A673 (cell line): ENCODE measurements around the gene FSD1. TPM values are rescaled to one million over a fixed set of nuclear protein-coding genes. Genes with fewer than 3 reads are reported as not detected.
A peak's percentile ranks its signal among the peaks of the same experiment; 100 is the strongest.
"Not testable (repeated sequence)": the region's sequence is repeated elsewhere in the genome, so short reads cannot be mapped to it uniquely, and the experiment has no call there.

Experiments used
- BruUV-seq: library from RNA; stranded (reverse); fragments of 400-500 nt; replicated peaks from 2 replicates; lab custom pipeline; 2021; lab: Mats Ljungman, UMichigan
- CTCF ChIA-PET: fragments of 300-600 bp; sonication (Branson Sonifier 250); formaldehyde crosslinking; loops from one replicate; lab custom pipeline; 2022; ENCODE audit warnings: antibody characterized with exemption; lab: Charles Lee
- POLR2A ChIA-PET: fragments of 300-600 bp; sonication (Branson Sonifier 250); formaldehyde crosslinking; loops from one replicate; lab custom pipeline; 2022; ENCODE audit warnings: antibody characterized with exemption; ENCODE audit not compliant: low non-redundant PET; lab: Charles Lee
- DNase-seq: peaks from one replicate; pipeline ENCODE4 v3.0.0-alpha.2; 2015; ENCODE audit warnings: low spot score
- H3K27ac ChIP-seq: fragments of 200-600 bp; sonication (generic); 2 replicates; pipeline ENCODE4 v1.5.1; 2016; ENCODE audit warnings: mixed run types, low read depth, mild to moderate bottlenecking, mixed read lengths, antibody characterized with exemption, low read length; ENCODE audit not compliant: poor library complexity, severe bottlenecking
- H3K27me3 ChIP-seq: fragments of 200-600 bp; sonication (generic); replicated peaks from 2 replicates; pipeline ENCODE4 v1.6.1; 2017; ENCODE audit warnings: mixed run types, low read depth, mild to moderate bottlenecking, mixed read lengths, antibody characterized with exemption, low read length; ENCODE audit not compliant: insufficient read depth, poor library complexity
- H3K36me3 ChIP-seq: fragments of 200-600 bp; sonication (generic); 2 replicates; pipeline ENCODE4 v1.6.1; 2016; ENCODE audit warnings: mixed run types, mild to moderate bottlenecking, mixed read lengths, antibody characterized with exemption, low read length; ENCODE audit not compliant: insufficient read depth, poor library complexity, severe bottlenecking
- H3K4me1 ChIP-seq: fragments of 200-600 bp; sonication (generic); 2 replicates; pipeline ENCODE4 v1.6.1; 2017; ENCODE audit warnings: mixed run types, mild to moderate bottlenecking, mixed read lengths, antibody characterized with exemption, low read length; ENCODE audit not compliant: insufficient read depth, poor library complexity, severe bottlenecking
- H3K4me3 ChIP-seq: fragments of 200-600 bp; sonication (generic); 2 replicates; pipeline ENCODE4 v1.5.1; 2016; ENCODE audit warnings: low read depth, mixed run types, mild to moderate bottlenecking, mixed read lengths, low read length; ENCODE audit not compliant: poor library complexity, severe bottlenecking
- H3K9me3 ChIP-seq: fragments of 200-600 bp; sonication (generic); 2 replicates; pipeline ENCODE4 v1.6.1; 2016; ENCODE audit warnings: mixed run types, low read depth, mild to moderate bottlenecking, mixed read lengths, antibody characterized with exemption, low read length; ENCODE audit not compliant: poor library complexity, severe bottlenecking
- EZH2 ChIP-seq: fragments of 200-600 bp; sonication (generic); IDR thresholded peaks from 2 replicates; pipeline ENCODE4 v1.6.1; 2017; ENCODE audit warnings: borderline replicate concordance, low read depth, mild to moderate bottlenecking, mixed read lengths, antibody characterized with exemption, low read length; ENCODE audit not compliant: poor library complexity, severe bottlenecking
- intact Hi-C: fragments of 100-400 bp; cut with micrococcal nuclease; formaldehyde crosslinking; loops from one replicate; pipeline ENCODE4 v1.10.0; 2022; ENCODE audit not compliant: unreplicated experiment
- total RNA-seq: library from RNA; stranded (reverse); gene quantifications from 2 replicates; pipeline ENCODE4 v1.2.3, GENCODE V29; 2021
- TF ChIP-seq, protein P1 (sequence below): fragments of 300-800, 200-600 bp; sonication (generic); conservative IDR thresholded peaks from 2 replicates; pipeline ENCODE4 v1.5.1; 2017; ENCODE audit warnings: low read depth, mild to moderate bottlenecking, antibody characterized with exemption, low read length, moderate library complexity, mixed read lengths

The FSD1 gene
- total RNA-seq, 1 experiment from 2014 or later, result 10.4 TPM

DNA sequence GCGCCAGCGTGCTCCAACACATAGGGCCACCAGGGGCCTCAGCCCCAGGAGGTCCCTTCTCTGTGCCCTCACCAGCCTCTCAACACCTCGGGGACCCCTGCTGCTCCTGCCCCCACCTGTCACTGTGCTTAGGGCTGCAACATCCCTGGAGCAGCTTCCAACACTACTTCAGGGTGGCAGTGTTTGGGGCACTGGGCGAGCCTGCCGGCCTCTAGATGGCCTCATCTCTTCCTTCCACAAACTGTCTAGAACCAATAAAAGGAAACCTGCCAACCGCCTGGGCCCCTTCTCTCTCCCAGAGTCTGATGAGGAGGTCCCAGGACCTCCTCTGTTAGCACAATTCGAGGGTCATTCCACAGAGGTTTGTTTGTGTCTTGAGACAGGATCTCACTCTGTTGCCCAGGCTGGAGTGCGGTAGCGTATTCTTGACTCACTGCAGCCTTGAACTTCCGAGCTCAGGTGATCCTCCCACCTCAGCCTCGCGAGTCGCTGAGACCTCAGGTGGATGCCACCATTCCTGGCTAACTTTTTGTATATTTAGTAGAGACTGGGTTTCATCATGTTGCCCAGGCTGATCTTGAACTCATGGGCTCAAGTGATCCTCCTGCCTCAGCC lies 35.5 kb upstream of the FSD1 start:
- Histone ChIP-seq H3K36me3 (peaks cover 15% of the 10 kb centered on the region), H3K4me1 (no peaks in the 10 kb centered on the region), H3K9me3 (no peaks in the 10 kb centered on the region), H3K27me3 (no peaks in the 10 kb centered on the region), H3K27ac (no peak overlapping the region), H3K4me3 (no peak overlapping the region)
- ChIA-PET POLR2A (no interaction called here), CTCF (interaction anchor here (1.7 to 2.5 kb wide), 2 partner anchors 9 to 84 kb away, joined by 6 to 21 read pairs; no protein-coding TSS in a partner anchor)
- TF ChIP-seq, protein P1, sequence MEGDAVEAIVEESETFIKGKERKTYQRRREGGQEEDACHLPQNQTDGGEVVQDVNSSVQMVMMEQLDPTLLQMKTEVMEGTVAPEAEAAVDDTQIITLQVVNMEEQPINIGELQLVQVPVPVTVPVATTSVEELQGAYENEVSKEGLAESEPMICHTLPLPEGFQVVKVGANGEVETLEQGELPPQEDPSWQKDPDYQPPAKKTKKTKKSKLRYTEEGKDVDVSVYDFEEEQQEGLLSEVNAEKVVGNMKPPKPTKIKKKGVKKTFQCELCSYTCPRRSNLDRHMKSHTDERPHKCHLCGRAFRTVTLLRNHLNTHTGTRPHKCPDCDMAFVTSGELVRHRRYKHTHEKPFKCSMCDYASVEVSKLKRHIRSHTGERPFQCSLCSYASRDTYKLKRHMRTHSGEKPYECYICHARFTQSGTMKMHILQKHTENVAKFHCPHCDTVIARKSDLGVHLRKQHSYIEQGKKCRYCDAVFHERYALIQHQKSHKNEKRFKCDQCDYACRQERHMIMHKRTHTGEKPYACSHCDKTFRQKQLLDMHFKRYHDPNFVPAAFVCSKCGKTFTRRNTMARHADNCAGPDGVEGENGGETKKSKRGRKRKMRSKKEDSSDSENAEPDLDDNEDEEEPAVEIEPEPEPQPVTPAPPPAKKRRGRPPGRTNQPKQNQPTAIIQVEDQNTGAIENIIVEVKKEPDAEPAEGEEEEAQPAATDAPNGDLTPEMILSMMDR, result peak; percentile 26; the same call in 1 of the 2 replicates
- no peak for TF ChIP-seq EZH2
- no peak for DNase-seq
- intact Hi-C loops, result loop anchor here (5.0 kb wide), 1 partner anchor 258 kb away; no protein-coding TSS in a partner anchor
- BruUV-seq, result no TSS peak

DNA sequence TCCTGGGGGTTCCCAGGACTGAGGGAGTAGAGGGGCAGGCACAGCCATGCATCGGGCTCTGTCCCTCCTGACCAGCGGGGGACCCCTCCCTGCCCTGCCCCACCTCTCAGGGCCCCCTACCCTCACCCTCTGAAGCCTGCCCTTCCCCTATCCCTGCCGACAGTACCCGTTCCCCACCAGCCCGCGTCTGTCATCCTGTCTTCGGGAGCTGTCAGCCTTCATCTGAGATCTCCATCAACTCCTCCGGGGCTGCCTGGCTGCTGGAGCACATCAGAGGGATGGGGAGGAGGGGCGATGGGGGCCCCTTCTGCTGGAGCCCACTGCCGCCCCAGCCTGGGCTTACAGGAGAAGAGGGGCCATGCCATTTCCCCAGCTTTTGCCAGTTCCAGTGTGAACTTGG lies 31.5 kb upstream of the FSD1 start:
- intact Hi-C loops, result no loop called here
- POLR2A ChIA-PET, result no interaction called here
- BruUV-seq, result no TSS peak
- Histone ChIP-seq H3K4me3 (no peak overlapping the region), H3K9me3 (no peaks in the 10 kb centered on the region), H3K4me1 (no peaks in the 10 kb centered on the region), H3K27me3 (no peaks in the 10 kb centered on the region), H3K36me3 (peaks cover 6% of the 10 kb centered on the region), H3K27ac (no peak overlapping the region)
- CTCF ChIA-PET, result interaction anchor here (0.6 kb wide), 1 partner anchor 198 kb away, joined by 3 read pairs; no protein-coding TSS in a partner anchor
- DNase-seq, result no peak
- TF ChIP-seq, protein P1, result no peak

DNA sequence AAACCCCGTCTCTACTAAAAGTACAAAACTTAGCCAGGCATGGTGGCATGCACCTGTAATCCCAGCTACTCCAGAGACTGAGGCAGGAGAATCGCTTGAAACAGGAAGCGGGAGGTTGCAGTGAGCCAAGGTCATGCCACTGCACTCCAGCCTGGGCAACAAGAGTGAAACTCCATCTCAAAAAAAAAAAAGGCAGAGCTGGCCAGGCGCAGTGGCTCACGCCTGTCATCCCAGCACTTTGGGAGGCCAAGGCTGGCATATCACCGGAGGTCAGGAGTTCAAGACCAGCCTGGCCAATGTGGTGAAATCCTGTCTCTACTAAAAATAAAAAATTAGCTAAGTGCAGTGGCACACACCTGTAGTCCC lies 30.1 kb upstream of the FSD1 start:
- intact Hi-C loops, BruUV-seq, H3K4me1 ChIP-seq, DNase-seq, CTCF ChIA-PET, H3K27ac ChIP-seq, H3K36me3 ChIP-seq, H3K4me3 ChIP-seq, H3K9me3 ChIP-seq: not testable (repeated sequence)
- POLR2A ChIA-PET, result interaction anchor here (0.8 kb wide), 1 partner anchor 49 kb away, joined by 7 read pairs; no protein-coding TSS in a partner anchor
- H3K27me3 ChIP-seq, result peaks cover 12% of the 10 kb centered on the region
